ENCODE results near the gene TUBA4A.

- TF ChIP-seq POLR2A (IDR thresholded peaks at IDR 0.05; ENCODE audit: extremely low read depth, insufficient read length) (no peak), CTCF (IDR thresholded peaks at IDR 0.05; ENCODE audit: low read depth, low read length) (no peak), MAX (IDR thresholded peaks at IDR 0.05; ENCODE audit: low read depth, low read length) (0 out of 2 replicates have a peak, but pooled peaks have one; percentile 6)
Measured at GRCh38 chr2:219250049-219250781, 3.5 kb downstream of the TUBA4A start.

All from NB4 (cell line).